AG08396 (cell line): Measurements from ENCODE around the gene SDK1.

Experiments used
- DNase-seq: peaks from one replicate; pipeline ENCODE4 v3.0.0; 2012; ENCODE audit warnings: low spot score, mixed read lengths

Gene SDK1

GRCh38 chr7:4017081-4017480 is 716.0 kb downstream of the SDK1 start:
- no peak for DNase-seq

- no peak for DNase-seq
These were observed 716.7 kb downstream of the SDK1 start for GRCh38 chr7:4017785-4018184.

- no peak for DNase-seq
These were observed 717.7 kb downstream of the SDK1 start for GRCh38 chr7:4018601-4019316.

GRCh38 chr7:4020086-4020485 is 719.0 kb downstream of the SDK1 start:
- no peak for DNase-seq

- no peak for DNase-seq
These were observed 720.4 kb downstream of the SDK1 start for GRCh38 chr7:4021413-4021812.

GRCh38 chr7:4022265-4022664 is 721.2 kb downstream of the SDK1 start:
- DNase-seq, result no peak

GRCh38 chr7:4023502-4023901 is 722.5 kb downstream of the SDK1 start:
- no peak for DNase-seq

- DNase-seq, result no peak
These were observed 723.1 kb downstream of the SDK1 start for GRCh38 chr7:4024133-4024532.

- DNase-seq, result no peak
These were observed 723.8 kb downstream of the SDK1 start for GRCh38 chr7:4024806-4025205.

- DNase-seq, result no peak
These were observed 724.2 kb downstream of the SDK1 start for GRCh38 chr7:4025210-4025609.

- DNase-seq, result no peak
These were observed 724.9 kb downstream of the SDK1 start for GRCh38 chr7:4025694-4026615.

- DNase-seq, result no peak
These were observed 726.0 kb downstream of the SDK1 start for GRCh38 chr7:4026941-4027486.

GRCh38 chr7:4028221-4028620 is 727.2 kb downstream of the SDK1 start:
- DNase-seq, result no peak

GRCh38 chr7:4029941-4030340 is 728.9 kb downstream of the SDK1 start:
- no peak for DNase-seq

GRCh38 chr7:4030346-4030950 is 729.4 kb downstream of the SDK1 start:
- no peak for DNase-seq

- no peak for DNase-seq
These were observed 732.9 kb downstream of the SDK1 start for GRCh38 chr7:4033996-4034395.

- no peak for DNase-seq
These were observed 736.3 kb downstream of the SDK1 start for GRCh38 chr7:4037308-4037707.

GRCh38 chr7:4037877-4038276 is 736.8 kb downstream of the SDK1 start:
- DNase-seq, result no peak

- no peak for DNase-seq
These were observed 739.3 kb downstream of the SDK1 start for GRCh38 chr7:4040109-4040928.

- DNase-seq, result no peak
These were observed 741.5 kb downstream of the SDK1 start for GRCh38 chr7:4042402-4043045.

GRCh38 chr7:4043988-4044387 is 742.9 kb downstream of the SDK1 start:
- DNase-seq, result no peak
